A549 (cell line): ENCODE data around the gene RAP2B. TPM values are rescaled to one million over a fixed set of nuclear protein-coding genes. Genes with fewer than 3 reads are reported as not detected.

Experiments
- ATAC-seq, 2 experiments: fragments of 200-7000 bp in 1 of 2; fragments of >200 bp in 1 of 2; cut with Nextera tagmentation in 1 of 2; cut with Tn5 transposase in 1 of 2; 3 replicates each; pipeline versions ENCODE4 v1.8.0 to v1.9.1; 2018 to 2020; ENCODE audit warnings: mild to moderate bottlenecking in 1 of 2, moderate library complexity in 1 of 2
- CTCF ChIA-PET: fragments of 300-600 bp; sonication (Branson Sonifier 250); formaldehyde crosslinking; extraction: SDS; loops from one replicate; lab custom pipeline; 2021; ENCODE audit warnings: antibody characterized with exemption, inconsistent platforms; lab: Yijun Ruan, JAX
- POLR2A ChIA-PET: fragments of 350-600 bp; formaldehyde crosslinking; extraction: SDS; loops from one replicate; lab custom pipeline; 2021; ENCODE audit warnings: antibody characterized with exemption, inconsistent platforms; lab: Yijun Ruan, JAX
- DNase-seq, 2 experiments: peaks; one replicate each; pipeline versions ENCODE4 v3.0.0 to v3.0.0-alpha.2; 2011 to 2016; ENCODE audit warnings: low read depth in 1 of 2, low spot score in 1 of 2
- FAIRE-seq: peaks from 2 replicates; lab custom pipeline; 2011; peaks lifted over from hg19 to GRCh38; lab: Jason Lieb, UNC
- H3K27ac ChIP-seq, 2 experiments: fragments of >200 bp; sonication (Bioruptor Twin); formaldehyde crosslinking; 3 replicates each; pipeline ENCODE4 v1.5.1; 2016 to 2017
- H3K4me1 ChIP-seq: fragments of >200 bp; sonication (Bioruptor Twin); formaldehyde crosslinking; 3 replicates; pipeline ENCODE4 v1.6.1; 2016
- H3K4me2 ChIP-seq: fragments of >200 bp; sonication (Bioruptor Twin); formaldehyde crosslinking; 3 replicates; pipeline ENCODE4 v1.6.1; 2016
- H3K4me3 ChIP-seq: fragments of >200 bp; sonication (Bioruptor Twin); formaldehyde crosslinking; 3 replicates; pipeline ENCODE4 v1.5.1; 2016
- H3K9me3 ChIP-seq: fragments of >200 bp; sonication (Bioruptor Twin); formaldehyde crosslinking; 3 replicates; pipeline ENCODE4 v1.6.1; 2016
- ATOH8 ChIP-seq: fragments of 250-450 bp; sonication (Bioruptor Pico); IDR thresholded peaks from 2 replicates; pipeline ENCODE4 v1.5.0; 2020; ENCODE audit warnings: low read depth, mild to moderate bottlenecking, moderate library complexity
- BCL3 ChIP-seq: fragments of >200 bp; sonication (Bioruptor Twin); formaldehyde crosslinking; IDR thresholded peaks from 3 replicates; pipeline ENCODE4 v1.6.1; 2016
- BHLHE40 ChIP-seq: IDR thresholded peaks from 2 replicates; pipeline ENCODE4 v1.6.1; 2012; ENCODE audit warnings: low read depth, low read length, inconsistent platforms
- CBX2 ChIP-seq: fragments of 200-600 bp; sonication (generic); IDR thresholded peaks from 2 replicates; pipeline ENCODE4 v1.6.1; 2016; ENCODE audit warnings: low read depth, mild to moderate bottlenecking, borderline replicate concordance
- CEBPB ChIP-seq, 2 experiments: fragments of >200 bp in 1 of 2; sonication (Bioruptor Twin) in 1 of 2; formaldehyde crosslinking in 1 of 2; IDR thresholded peaks; 2 replicates each; pipeline ENCODE4 v1.6.1; 2012 to 2016
- CHD2 ChIP-seq: fragments of 150-350 bp; IDR thresholded peaks from 2 replicates; pipeline ENCODE4 v1.6.1; 2014; ENCODE audit warnings: low read length; ENCODE audit not compliant: partially characterized antibody
- CHD4 ChIP-seq: fragments of 200-600 bp; sonication (generic); IDR thresholded peaks from 2 replicates; pipeline ENCODE4 v1.6.1; 2016; ENCODE audit warnings: antibody characterized with exemption, mild to moderate bottlenecking, borderline replicate concordance
- E2F6 ChIP-seq: IDR thresholded peaks from 2 replicates; pipeline ENCODE4 v1.6.1; 2012; ENCODE audit warnings: low read depth, borderline replicate concordance
- EHMT2 ChIP-seq: fragments of 200-600 bp; sonication (generic); IDR thresholded peaks from 2 replicates; pipeline ENCODE4 v1.6.1; 2016; ENCODE audit warnings: antibody characterized with exemption, low read depth, mild to moderate bottlenecking, moderate library complexity
- FOSB ChIP-seq: fragments of 250-450 bp; sonication (Bioruptor Pico); IDR thresholded peaks from 2 replicates; pipeline ENCODE4 v1.5.0; 2020; ENCODE audit warnings: mild to moderate bottlenecking, moderate library complexity
- FOSL2 ChIP-seq, 2 experiments: fragments of 450-650 bp in 1 of 2; fragments of >200 bp in 1 of 2; sonication (Bioruptor Twin) in 1 of 2; formaldehyde crosslinking; IDR thresholded peaks; 2 replicates each; pipeline versions ENCODE4 v1.5.0 to v1.6.1; 2016 to 2020; ENCODE audit warnings: mild to moderate bottlenecking in 1 of 2, moderate library complexity in 1 of 2
- HMGXB4 ChIP-seq: fragments of 250-450 bp; sonication (Bioruptor Pico); IDR thresholded peaks from 2 replicates; pipeline ENCODE4 v1.5.0; 2021; ENCODE audit warnings: mild to moderate bottlenecking, moderate library complexity, borderline replicate concordance
- HOXA7 ChIP-seq: fragments of 250-450 bp; sonication (Bioruptor Pico); IDR thresholded peaks from 2 replicates; pipeline ENCODE4 v1.5.0; 2020; ENCODE audit warnings: mild to moderate bottlenecking, moderate library complexity
- HOXB5 ChIP-seq: fragments of 250-450 bp; sonication (Bioruptor Pico); IDR thresholded peaks from 2 replicates; pipeline ENCODE4 v1.5.0; 2020; ENCODE audit warnings: mild to moderate bottlenecking, moderate library complexity
- JUN ChIP-seq, 2 experiments: fragments of >200 bp; sonication (Bioruptor Twin); formaldehyde crosslinking; IDR thresholded peaks; 2 replicates in 1 of 2; 3 replicates in 1 of 2; pipeline ENCODE4 v1.6.1; 2016 to 2017
- JUNB ChIP-seq: fragments of >200 bp; sonication (Bioruptor Twin); formaldehyde crosslinking; IDR thresholded peaks from 2 replicates; pipeline ENCODE4 v1.6.1; 2016
- MAX ChIP-seq: IDR thresholded peaks from 2 replicates; pipeline ENCODE4 v1.6.1; 2012
- MYC ChIP-seq: IDR thresholded peaks from 2 replicates; pipeline ENCODE4 v1.6.1; 2012; ENCODE audit warnings: mild to moderate bottlenecking, inconsistent platforms, low read length, improper control_type of control experiment, borderline replicate concordance
- NPAS2 ChIP-seq: fragments of 250-450 bp; sonication (Bioruptor Pico); IDR thresholded peaks from 2 replicates; pipeline ENCODE4 v1.8.0; 2022; ENCODE audit warnings: mild to moderate bottlenecking, moderate library complexity, borderline replicate concordance
- PBX3 ChIP-seq: IDR thresholded peaks from 2 replicates; pipeline ENCODE4 v1.6.1; 2012
- PHF8 ChIP-seq: fragments of 200-600 bp; sonication (generic); IDR thresholded peaks from 2 replicates; pipeline ENCODE4 v1.6.1; 2016; ENCODE audit warnings: low read depth, mild to moderate bottlenecking, antibody characterized with exemption, moderate library complexity, borderline replicate concordance
- RAD21 ChIP-seq, 2 experiments: fragments of >200 bp in 1 of 2; sonication (Bioruptor Twin) in 1 of 2; formaldehyde crosslinking in 1 of 2; IDR thresholded peaks in 1 of 2; conservative IDR thresholded peaks in 1 of 2; 2 replicates in 1 of 2; 3 replicates in 1 of 2; pipeline ENCODE4 v1.6.1; 2012 to 2018; ENCODE audit warnings: inconsistent platforms in 1 of 2
- RARB ChIP-seq: fragments of 250-450 bp; sonication (Bioruptor Pico); IDR thresholded peaks from 2 replicates; pipeline ENCODE4 v1.8.0; 2021; ENCODE audit warnings: mild to moderate bottlenecking, moderate library complexity
- RCOR1 ChIP-seq: fragments of 150-350 bp; IDR thresholded peaks from 2 replicates; pipeline ENCODE4 v1.6.1; 2014; ENCODE audit warnings: antibody characterized with exemption, low read length, low read depth
- RFX5 ChIP-seq: fragments of 450-650 bp; IDR thresholded peaks from 2 replicates; pipeline ENCODE4 v1.7.1; 2014; ENCODE audit warnings: antibody characterized with exemption, mild to moderate bottlenecking, moderate library complexity
- SMC3 ChIP-seq: fragments of >200 bp; sonication (Bioruptor Twin); formaldehyde crosslinking; IDR thresholded peaks from 3 replicates; pipeline ENCODE4 v1.6.1; 2018; ENCODE audit warnings: inconsistent platforms
- TP53 ChIP-seq: fragments of 250-450 bp; sonication (Bioruptor Pico); IDR thresholded peaks from 2 replicates; pipeline ENCODE4 v1.5.0; 2021; ENCODE audit warnings: mild to moderate bottlenecking, moderate library complexity
- ZFP36 ChIP-seq: fragments of 450-650 bp; IDR thresholded peaks from 2 replicates; pipeline ENCODE4 v1.6.1; 2014; ENCODE audit warnings: borderline replicate concordance; ENCODE audit not compliant: partially characterized antibody
- ZSCAN20 ChIP-seq: fragments of 250-450 bp; sonication (Bioruptor Pico); IDR thresholded peaks from 2 replicates; pipeline ENCODE4 v1.8.0; 2022; ENCODE audit warnings: mild to moderate bottlenecking, moderate library complexity
- WGBS: methylation state at CpG from one replicate; pipeline ENCODE4 v1.1.6; 2017; ENCODE audit errors: missing lambda C conversion rate; 5-methylcytosine and 5-hydroxymethylcytosine counted together
- polyA plus RNA-seq, 4 experiments: library from polyadenylated mRNA; depleted of rRNA in 3 of 4; stranded (reverse); fragments of >200 nt; fragmentation: RNase III in 1 of 4; extraction: RNeasy Plus Mini Kit Qiagen cat#74134 plus additional on column Dnase treatment in 1 of 4; gene quantifications; 2 replicates in 3 of 4; 3 replicates in 1 of 4; pipeline ENCODE4 v1.2.3, GENCODE V29; 2011 to 2017

RAP2B gene
- polyA plus RNA-seq, 2 of the 4 experiments (the other 2 are of a cell fraction) = 5.6 to 6.7 TPM

GRCh38 chr3:153182501-153183293, 20.7 kb downstream of the RAP2B start:
- H3K27ac ChIP-seq = no peak overlapping the region
- ATAC-seq = no peak
- no peak overlapping the region for H3K4me3 ChIP-seq
- H3K9me3 ChIP-seq = no peaks in the 10 kb centered on the region
- no peak for TF ChIP-seq RFX5
- TF ChIP-seq CEBPB (IDR thresholded peaks at IDR 0.05) = no peak
- no peak for TF ChIP-seq E2F6
- no peak for TF ChIP-seq FOSL2 (IDR thresholded peaks at IDR 0.05)
- no peak for TF ChIP-seq FOSL2 (CRISPR knock-in tag; IDR thresholded peaks at IDR 0.05)
- no peak for TF ChIP-seq CHD2
- TF ChIP-seq CHD4 = no peak
- TF ChIP-seq JUNB = no peak
- no peak for TF ChIP-seq BHLHE40
- no peak for TF ChIP-seq FOSB
- TF ChIP-seq JUN (IDR thresholded peaks at IDR 0.05) = no peak
- TF ChIP-seq ZSCAN20 (CRISPR knock-in tag) = no peak
- TF ChIP-seq EHMT2 = no peak
- TF ChIP-seq CBX2 = no peak
- TF ChIP-seq ATOH8 (CRISPR knock-in tag) = no peak
- no peak for TF ChIP-seq NPAS2 (CRISPR knock-in tag)
- no peak for TF ChIP-seq HOXB5 (CRISPR knock-in tag)
- TF ChIP-seq HMGXB4 (CRISPR knock-in tag) = no peak
- no peak for TF ChIP-seq RAD21 (conservative IDR thresholded peaks at IDR 0.05 in 1 of 2, IDR thresholded peaks at IDR 0.05 in 1 of 2)
- TF ChIP-seq, all 56 proteins: peak for 0
- H3K4me1 ChIP-seq = no peaks in the 10 kb centered on the region
- ChIA-PET POLR2A (no interaction called here), CTCF (no interaction called here)
- FAIRE-seq (no peak), DNase-seq (no peak)
- H3K4me2 ChIP-seq = no peak overlapping the region
- WGBS = 89% methylated on average over 6 of the region's 6 CpGs

GRCh38 chr3:153190923-153191322, 28.9 kb downstream of the RAP2B start:
- Histone ChIP-seq H3K4me3 (no peak overlapping the region), H3K9me3 (no peaks in the 10 kb centered on the region), H3K4me1 (no peaks in the 10 kb centered on the region), H3K4me2 (no peak overlapping the region), H3K27ac (no peak overlapping the region)
- 55% methylated on average over 2 of the region's 2 CpGs for WGBS
- ChIA-PET CTCF (interaction anchor here (1.8 kb wide), 1 partner anchor 24 kb away, joined by 4 read pairs; no protein-coding TSS in a partner anchor), POLR2A (no interaction called here)
- DNase-seq (no peak), ATAC-seq (no peak), FAIRE-seq (no peak)
- TF ChIP-seq CBX2 (no peak), RCOR1 (no peak), EHMT2 (no peak), PHF8 (no peak), TP53 (no peak), SMC3 (no peak), PBX3 (no peak), CEBPB (IDR thresholded peaks at IDR 0.05) (no peak), E2F6 (no peak), CHD4 (no peak), CHD2 (no peak), ZFP36 (no peak), HOXA7 (CRISPR knock-in tag) (no peak), BCL3 (no peak), MAX (no peak), RARB (no peak), MYC (no peak)
